Neural progenitor cell (in vitro differentiated cells): Measurements from ENCODE around the gene SLC35D2.

ENCODE experiments used
- CTCF ChIP-seq: fragments of 200-600 bp; sonication (generic); IDR thresholded peaks from 2 replicates; pipeline ENCODE4 v1.5.1; 2017; ENCODE audit warnings: antibody characterized with exemption, mild to moderate bottlenecking
- EZH2 ChIP-seq: fragments of 200-600 bp; sonication (generic); IDR thresholded peaks from 2 replicates; pipeline ENCODE4 v1.6.1; 2017; ENCODE audit warnings: antibody characterized with exemption, mild to moderate bottlenecking, moderate library complexity

- TF ChIP-seq CTCF (no peak), EZH2 (no peak)
Measured at GRCh38 chr9:96293498-96294158, 89.9 kb downstream of the SLC35D2 start.
